Measurements from ENCODE around the gene NUP210.

DNA sequence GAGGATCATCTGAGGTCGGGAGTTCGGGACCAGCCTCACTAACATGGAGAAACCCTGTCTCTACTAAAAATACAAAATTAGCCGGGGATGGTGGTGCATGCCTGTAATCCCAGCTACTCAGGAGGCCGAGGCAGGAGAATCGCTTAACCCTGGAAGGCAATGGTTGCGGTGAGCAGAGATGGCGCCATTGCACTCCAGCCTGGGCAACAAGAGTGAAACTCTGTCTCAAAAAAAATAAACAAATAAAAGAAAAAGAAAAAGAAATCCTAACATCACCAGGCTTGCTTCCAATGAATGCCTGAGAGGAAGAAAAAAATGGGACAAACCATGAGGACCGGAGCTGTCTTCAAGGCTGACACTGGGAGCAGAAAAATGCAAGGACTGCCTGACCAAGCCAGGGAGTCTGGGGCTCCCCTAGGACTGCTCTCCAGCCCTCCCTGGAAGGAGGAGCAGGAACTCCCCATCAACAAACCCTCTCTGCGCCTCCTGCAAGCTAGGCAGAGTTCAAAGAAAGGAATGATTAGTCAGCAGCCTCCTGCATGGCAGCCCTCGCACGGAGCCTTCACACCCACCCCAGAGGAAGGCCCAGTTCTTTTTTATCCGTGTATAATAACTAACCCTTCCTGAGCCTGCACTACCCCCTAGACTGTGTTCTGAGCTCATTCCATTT, 55.4 kb downstream of the NUP210 start:
- TF ChIP-seq POLR2A (IDR thresholded peaks at IDR 0.05; ENCODE audit: low read depth, low read length) (no peak), POLR2AphosphoS5 (IDR thresholded peaks at IDR 0.05; ENCODE audit: low read depth, low read length) (no peak), TAF1 (IDR thresholded peaks at IDR 0.05; ENCODE audit: borderline replicate concordance, low read depth, low read length) (no peak)

All from GM12892 (cell line).